Measurements from ENCODE around the gene ATP6AP1.
A peak's percentile ranks its signal among the peaks of the same experiment; 100 is the strongest.
"Not testable (repeated sequence)": the region's sequence is repeated elsewhere in the genome, so short reads cannot be mapped to it uniquely, and the experiment has no call there.

ATP6AP1 gene

GRCh38 chrX:154399527-154400368, 28.7 kb upstream of the ATP6AP1 start:
- DNase-seq = no peak

- not testable (repeated sequence) for DNase-seq
Observed at GRCh38 chrX:154400369-154400817, 28.1 kb upstream of the ATP6AP1 start.

DNA sequence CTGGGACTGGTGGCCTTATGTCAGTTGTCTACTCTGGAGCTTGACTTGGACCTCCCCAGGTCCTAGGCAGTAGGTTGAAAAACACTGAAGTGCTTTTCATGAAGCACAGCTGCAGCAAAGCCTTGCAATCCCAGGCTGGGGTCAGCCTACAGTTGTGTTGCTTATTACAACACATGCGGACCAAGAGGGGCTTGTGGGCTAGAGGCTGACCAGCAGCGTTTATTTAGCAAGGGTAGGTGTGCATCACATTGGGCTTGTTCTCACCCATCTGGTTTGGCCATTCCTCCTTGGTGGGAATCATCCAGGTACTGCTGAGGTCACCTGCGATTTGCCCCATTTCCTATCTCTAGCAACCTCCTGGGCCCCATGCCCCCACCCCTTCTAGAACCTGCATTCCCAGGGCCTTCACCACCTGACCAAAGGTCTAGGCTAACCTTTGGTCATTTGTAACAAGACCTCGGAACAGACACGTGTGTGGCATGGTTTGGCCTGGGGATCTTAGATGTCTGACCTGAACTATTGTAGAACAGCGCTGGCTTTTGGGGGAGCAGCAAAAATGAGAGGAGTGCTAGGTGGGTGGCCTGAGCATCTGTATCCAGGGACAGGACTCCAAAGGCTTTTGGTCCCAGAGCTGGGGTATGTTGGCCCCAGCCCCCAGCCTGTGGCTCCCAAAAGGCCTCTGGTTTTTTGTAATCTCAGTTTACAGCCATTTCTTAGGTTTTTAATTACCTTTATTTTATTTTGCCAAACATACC, 27.3 kb upstream of the ATP6AP1 start:
- DNase-seq = peak; percentile 31

DNA sequence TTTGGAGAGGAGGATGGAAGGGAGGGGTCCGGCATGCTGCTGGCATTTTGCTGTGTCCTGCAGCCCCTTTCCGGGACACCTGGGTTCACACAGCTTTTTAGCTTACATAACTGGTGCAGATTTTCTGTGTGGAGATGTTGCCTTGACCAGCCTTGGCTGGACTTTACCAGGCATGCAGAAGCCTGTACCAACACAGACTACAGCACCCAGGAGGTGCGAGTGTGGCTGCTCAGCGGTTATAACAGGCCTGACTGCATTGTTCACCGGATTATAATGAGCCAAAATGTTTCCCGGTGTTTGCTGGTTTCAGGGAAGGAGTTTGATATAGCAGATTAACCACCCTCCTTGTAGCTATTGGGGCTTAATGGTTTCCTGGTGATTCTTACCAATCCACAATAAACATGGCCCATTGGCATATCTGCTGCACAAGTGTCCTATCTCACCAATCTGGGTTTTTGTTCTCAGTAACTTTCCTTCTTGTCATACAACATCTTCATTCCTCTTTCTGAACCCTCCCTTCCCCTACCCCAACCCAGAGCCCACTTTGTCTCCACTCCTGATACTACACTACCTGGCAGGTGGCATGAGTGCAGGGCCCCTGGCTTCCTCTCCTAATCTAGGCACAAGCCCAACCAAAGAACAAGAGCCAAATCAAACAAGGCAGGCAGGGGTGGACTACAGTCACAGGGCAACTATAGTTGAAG, 26.4 kb upstream of the ATP6AP1 start:
- DNase-seq = no peak

DNA sequence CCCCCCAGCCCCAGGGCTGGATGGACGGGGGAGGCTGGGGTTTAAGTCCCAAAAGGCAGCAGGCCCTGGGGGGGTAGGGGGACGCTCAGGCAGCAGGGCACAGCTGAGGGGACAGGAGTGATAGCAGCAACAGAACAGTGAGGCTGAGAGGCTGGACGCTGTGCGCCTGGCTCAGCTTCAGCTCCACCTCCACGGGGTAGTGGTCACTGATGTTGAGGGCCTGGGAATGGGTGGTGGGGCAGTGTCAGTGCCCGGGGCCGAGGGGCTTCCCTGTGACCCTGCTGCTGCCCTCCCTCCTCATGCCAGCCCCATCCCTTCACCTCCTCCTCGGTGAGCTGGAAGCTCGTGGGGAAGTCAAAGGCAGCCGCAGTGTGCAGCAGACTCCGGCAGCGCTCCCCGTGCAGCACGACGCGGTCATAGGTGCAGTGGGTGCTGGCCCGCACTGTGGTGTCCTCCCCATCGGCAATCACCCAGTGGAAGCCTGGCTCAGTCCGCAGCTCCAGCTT, 25.8 kb upstream of the ATP6AP1 start:
- no peak for DNase-seq

GRCh38 chrX:154403192-154403591, 25.3 kb upstream of the ATP6AP1 start:
- no peak for DNase-seq

DNA sequence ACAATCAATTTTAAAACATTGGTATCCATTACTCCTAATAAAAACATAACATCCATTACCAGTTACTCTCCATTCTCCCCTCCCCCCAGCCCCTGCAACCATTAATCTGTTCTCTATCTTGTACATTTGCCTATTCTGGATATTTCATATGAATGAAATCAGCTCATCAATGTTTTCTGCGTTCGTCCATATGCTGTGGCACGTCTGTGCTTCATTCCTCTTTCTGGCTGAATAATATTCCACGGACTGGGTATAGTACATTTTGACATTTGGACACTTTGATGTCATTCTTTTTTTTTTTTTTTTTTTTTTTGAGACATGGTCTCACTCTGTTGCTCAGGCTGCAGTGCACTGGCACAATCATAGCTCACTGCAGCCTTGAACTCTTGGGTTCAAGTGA, 24.6 kb upstream of the ATP6AP1 start:
- no peak for DNase-seq

GRCh38 chrX:154404625-154405192, 23.8 kb upstream of the ATP6AP1 start:
- DNase-seq = no peak

- no peak for DNase-seq
Observed at GRCh38 chrX:154408659-154409221, 19.7 kb upstream of the ATP6AP1 start.

- DNase-seq = peak; percentile 90
Observed at GRCh38 chrX:154409222-154409871, 19.1 kb upstream of the ATP6AP1 start, which contains the start of gene DNASE1L1. Gene DNASE1L1 (minus strand): TSS chrX:154409254. CDS start chrX:154405568, 3,686 bp downstream.

DNA sequence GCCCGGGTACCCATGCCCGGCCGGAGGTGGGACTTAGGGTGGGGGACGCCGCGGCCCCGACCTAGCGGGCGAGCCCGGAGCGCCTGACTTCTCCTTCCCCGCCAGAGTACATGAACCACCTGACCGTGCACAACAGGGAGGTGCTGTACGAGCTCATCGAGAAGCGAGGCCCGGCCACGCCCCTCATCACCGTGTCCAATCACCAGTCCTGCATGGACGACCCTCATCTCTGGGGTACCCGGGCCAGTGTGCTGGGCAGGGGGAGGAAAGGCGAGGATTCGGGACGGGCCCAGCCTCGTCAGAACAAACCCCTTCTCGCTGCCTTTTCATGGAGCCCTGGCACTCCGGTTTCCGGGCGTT, 16.5 kb upstream of the ATP6AP1 start:
- peak; percentile 35 for DNase-seq

DNA sequence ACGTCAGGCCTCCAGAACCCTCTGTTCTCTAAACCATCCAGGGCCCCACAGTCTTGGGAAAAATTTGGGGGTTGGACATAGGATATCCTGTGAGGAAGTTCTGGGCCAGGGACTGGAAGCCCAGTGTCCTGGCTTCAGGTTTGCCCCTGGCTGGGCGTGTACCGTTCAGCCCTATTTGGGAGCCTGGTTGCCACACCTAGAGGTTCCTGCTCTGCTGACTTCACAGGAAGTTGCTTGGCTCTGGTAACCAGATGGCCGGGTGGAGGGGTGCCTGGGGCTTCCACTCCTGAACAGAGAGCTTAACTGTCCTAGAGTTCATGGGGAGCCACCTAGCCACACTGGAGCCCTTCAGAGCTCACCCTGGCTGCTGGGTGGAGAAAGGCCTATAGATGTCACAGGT, 16.0 kb upstream of the ATP6AP1 start:
- no peak for DNase-seq

DNA sequence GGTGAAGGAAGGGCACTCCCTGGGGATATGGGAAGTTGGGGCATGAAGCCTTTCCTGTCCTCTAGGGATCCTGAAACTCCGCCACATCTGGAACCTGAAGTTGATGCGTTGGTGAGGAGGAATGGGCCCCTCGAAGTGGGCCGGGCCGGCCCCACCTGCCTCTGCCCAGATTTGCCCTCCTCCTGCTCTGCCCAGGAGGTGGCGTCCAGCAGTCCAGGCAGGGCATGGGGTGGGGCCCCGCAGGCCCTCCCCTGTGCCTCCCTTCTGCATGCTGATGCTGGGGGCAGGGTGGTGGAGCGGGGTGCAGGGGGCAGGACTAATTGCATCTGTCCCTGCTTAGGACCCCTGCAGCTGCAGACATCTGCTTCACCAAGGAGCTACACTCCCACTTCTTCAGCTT, 15.3 kb upstream of the ATP6AP1 start:
- no peak for DNase-seq

DNA sequence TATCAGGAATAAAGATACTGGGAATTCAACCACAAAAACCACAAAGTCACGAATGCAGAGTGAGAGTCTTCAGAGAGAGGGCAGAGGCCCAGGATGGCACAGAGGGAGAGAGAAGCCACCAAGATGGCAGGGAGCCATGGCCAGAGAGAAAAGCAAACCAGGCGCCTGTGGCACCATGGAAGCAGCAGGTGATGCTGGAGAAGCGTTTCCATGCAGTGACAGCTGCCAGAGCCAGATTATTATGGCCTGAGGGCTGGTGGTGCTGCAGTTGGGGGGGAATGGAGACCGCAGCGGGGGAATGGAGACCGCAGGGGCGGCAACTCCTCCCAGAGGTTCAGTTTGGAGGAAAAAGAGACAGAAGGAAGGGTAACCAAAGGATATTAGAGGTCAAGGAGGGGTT, 11.3 kb upstream of the ATP6AP1 start:
- no peak for DNase-seq

DNA sequence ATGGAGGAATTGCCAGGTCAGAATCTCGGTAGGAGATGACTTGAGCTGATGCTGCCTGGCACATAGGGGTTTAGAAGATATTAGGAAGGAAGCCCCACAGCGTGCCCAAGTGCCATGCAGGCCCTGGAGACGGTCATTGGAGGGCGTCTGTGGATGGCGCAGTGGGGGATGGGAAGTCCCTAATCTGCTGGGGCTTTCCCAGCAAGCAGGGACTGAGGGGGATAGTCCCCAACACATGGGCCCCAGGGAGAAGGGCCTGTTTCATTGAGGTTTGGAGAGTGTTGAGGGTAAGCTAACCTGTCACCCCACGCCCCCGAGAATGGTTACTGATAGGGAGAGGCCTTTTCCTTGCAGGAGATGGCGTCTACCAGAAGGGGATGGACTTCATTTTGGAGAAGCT, 9.3 kb upstream of the ATP6AP1 start:
- no peak for DNase-seq

GRCh38 chrX:154419688-154420401, 8.6 kb upstream of the ATP6AP1 start:
- DNase-seq = no peak

- no peak for DNase-seq
Observed at GRCh38 chrX:154420402-154420756, 8.1 kb upstream of the ATP6AP1 start.

DNA sequence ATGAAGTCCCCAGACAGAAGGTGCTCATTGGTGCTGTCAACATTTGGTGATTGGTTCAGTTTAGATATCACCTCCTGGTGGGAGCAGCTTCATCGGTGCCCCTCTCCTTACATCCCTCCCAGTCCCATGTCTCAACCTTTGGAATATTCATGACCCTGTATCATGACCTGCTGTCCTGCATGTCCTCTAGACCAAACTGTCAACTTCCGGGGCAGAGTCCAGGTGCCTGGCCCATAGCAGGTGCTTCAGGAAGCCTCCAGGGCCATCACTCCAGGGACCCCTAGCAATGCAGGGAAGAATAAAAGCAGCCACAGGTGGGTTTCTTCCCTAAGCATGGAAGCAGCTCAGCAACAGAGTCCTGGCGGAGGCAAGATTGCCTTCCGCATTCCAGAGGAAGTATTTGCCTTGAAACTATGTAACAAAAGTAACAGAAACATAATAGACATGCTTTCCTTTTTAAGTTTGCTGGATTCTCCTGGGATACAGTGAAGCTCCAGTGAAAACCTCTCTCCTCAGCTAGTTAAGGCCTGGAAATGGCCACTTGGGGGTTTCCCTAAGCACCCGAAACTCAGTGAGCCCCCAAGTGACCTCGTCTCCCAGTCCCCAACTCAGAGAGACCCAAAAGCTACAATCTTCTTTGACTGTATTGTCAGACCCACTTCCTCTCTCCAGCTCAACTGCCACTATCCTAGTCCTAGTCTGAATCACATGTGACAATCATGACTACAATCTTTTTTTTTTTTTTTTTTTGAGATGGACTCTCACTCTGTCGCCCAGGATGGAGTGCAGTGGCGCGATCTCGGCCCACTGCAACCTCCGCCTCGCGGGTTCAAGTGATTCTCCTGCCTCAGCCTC, 1.3 kb upstream of the ATP6AP1 start:
- no peak for DNase-seq

DNA sequence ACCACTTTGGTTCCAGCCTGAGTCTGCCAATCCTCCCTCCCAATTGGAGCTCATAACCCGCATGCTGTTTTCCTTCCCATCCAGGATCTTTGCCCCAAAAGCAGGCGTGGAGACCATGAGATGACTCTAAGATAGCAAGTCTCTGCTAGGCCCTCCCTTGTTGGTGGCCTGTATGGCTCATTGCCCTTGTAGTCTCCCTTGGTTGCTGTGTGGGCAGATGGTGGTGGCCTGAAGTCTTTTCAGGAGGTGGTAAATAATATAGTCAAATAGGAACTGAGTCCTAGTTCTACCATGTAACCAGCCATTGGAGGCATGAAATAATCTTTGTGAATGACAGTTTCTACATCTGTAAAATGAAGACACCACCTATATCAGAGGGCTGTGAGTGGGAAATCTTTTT, 1.2 kb downstream of the ATP6AP1 start:
- no peak for DNase-seq

DNA sequence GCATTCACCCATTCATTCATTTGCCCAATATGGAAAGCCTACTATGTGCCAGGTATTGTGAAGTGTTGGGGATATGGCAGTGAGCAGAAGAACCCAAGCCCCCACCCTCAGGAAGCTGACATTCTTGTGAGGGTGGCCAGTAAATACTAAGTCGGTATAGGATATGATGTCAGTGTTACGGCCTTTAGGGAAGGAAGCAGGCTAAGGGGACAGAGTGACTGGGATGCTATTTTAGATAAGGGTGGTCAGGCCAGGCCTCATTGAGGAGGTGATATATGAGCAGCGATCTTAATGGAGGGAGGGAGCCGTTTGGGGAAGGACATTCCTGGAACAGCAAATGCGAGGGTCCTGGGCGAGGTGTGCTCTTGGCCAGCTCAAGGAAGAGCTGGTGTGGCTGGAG, 2.0 kb downstream of the ATP6AP1 start:
- no peak for DNase-seq

Data from fibroblast of skin of back (primary cell).